Activated CD8-positive, alpha-beta memory T cell treated with anti-CD3 and anti-CD28 coated beads, Interleukin-2, amount 50 U/mL, for 24 hours (primary cell): Measurements from ENCODE around the gene TIMP1.

Source experiments
- DNase-seq: peaks from one replicate; pipeline ENCODE4 v3.0.0-alpha.2; 2020; ENCODE audit errors: extremely low read depth

The TIMP1 gene

GRCh38 chrX:47573341-47574075 lies 8.7 kb upstream of the TIMP1 start:
- DNase-seq, result no peak

- DNase-seq, result no peak
These were observed 8.1 kb upstream of the TIMP1 start for GRCh38 chrX:47574076-47574546.

- no peak for DNase-seq
These were observed 7.5 kb upstream of the TIMP1 start for GRCh38 chrX:47574547-47575301.

- DNase-seq, result no peak
These were observed 6.0 kb upstream of the TIMP1 start for GRCh38 chrX:47576021-47576898.

- DNase-seq, result no peak
These were observed 4.8 kb upstream of the TIMP1 start for GRCh38 chrX:47577424-47577823.

GRCh38 chrX:47577901-47578300 lies 4.3 kb upstream of the TIMP1 start:
- DNase-seq, result no peak

GRCh38 chrX:47578692-47579091 lies 3.5 kb upstream of the TIMP1 start:
- no peak for DNase-seq

GRCh38 chrX:47579537-47579936 lies 2.7 kb upstream of the TIMP1 start:
- DNase-seq, result no peak

- no peak for DNase-seq
These were observed 1.1 kb downstream of the TIMP1 start for GRCh38 chrX:47583240-47583861.

- DNase-seq, result no peak
These were observed 2.5 kb downstream of the TIMP1 start for GRCh38 chrX:47584714-47585113.

- no peak for DNase-seq
These were observed 3.0 kb downstream of the TIMP1 start for GRCh38 chrX:47585273-47585672.

GRCh38 chrX:47586043-47586787 lies 4.0 kb downstream of the TIMP1 start:
- no peak for DNase-seq

- DNase-seq, result no peak
These were observed 5.1 kb downstream of the TIMP1 start for GRCh38 chrX:47587091-47587891.

- DNase-seq, result no peak
These were observed 5.9 kb downstream of the TIMP1 start for GRCh38 chrX:47587906-47588735.

- DNase-seq, result no peak
These were observed 8.7 kb downstream of the TIMP1 start for GRCh38 chrX:47590984-47591383.

- DNase-seq, result no peak
These were observed 11.3 kb downstream of the TIMP1 start for GRCh38 chrX:47593522-47593921.

- DNase-seq, result no peak
These were observed 13.5 kb downstream of the TIMP1 start for GRCh38 chrX:47595716-47596251.

- DNase-seq, result no peak
These were observed 14.0 kb downstream of the TIMP1 start for GRCh38 chrX:47596256-47596655.

GRCh38 chrX:47597222-47597621 lies 15.0 kb downstream of the TIMP1 start:
- no peak for DNase-seq
